Liver (tissue), 3 donors: ENCODE measurements around the gene ZNF346.

Experiments
- GABPA ChIP-seq, 2 donors: IDR thresholded peaks in 1 of 2; conservative IDR thresholded peaks in 1 of 2; 2 replicates each; pipeline ENCODE4 v1.6.1; 2016; ENCODE audit warnings: antibody characterized with exemption in 2 of 2, mild to moderate bottlenecking in 1 of 2, moderate library complexity in 1 of 2
- YY1 ChIP-seq: IDR thresholded peaks from 2 replicates; pipeline ENCODE4 v1.6.1; 2016; ENCODE audit warnings: antibody characterized with exemption, mild to moderate bottlenecking
- TF ChIP-seq, protein P1 (sequence below): fragments of 150-350 bp; IDR thresholded peaks from 2 replicates; pipeline ENCODE4 v1.5.1; 2017; ENCODE audit warnings: improper control_type of control experiment, low read depth, low read length; ENCODE audit not compliant: missing input control
- donor health status: healthy.
- donor health status: healthy.

DNA sequence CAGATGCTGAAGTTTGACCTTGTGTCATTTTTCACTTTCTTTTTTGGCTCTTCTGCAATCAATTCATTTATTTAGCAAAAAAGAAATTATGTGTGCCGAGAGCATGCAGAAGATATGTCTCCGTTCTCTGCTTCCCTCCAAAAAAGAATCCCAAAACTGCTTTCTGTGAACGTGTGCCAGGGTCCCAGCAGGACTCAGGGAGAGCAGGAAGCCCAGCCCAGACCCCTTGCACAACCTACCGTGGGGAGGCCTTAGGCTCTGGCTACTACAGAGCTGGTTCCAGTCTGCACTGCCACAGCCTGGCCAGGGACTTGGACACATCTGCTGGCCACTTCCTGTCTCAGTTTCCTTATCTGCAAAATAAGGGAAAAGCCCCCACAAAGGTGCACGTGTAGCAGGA is 66.6 kb downstream of the ZNF346 start:
- TF ChIP-seq YY1, result no peak
- TF ChIP-seq GABPA (IDR thresholded peaks at IDR 0.05 in 1 of 2, conservative IDR thresholded peaks at IDR 0.05 in 1 of 2), result no peak
- TF ChIP-seq, protein P1, sequence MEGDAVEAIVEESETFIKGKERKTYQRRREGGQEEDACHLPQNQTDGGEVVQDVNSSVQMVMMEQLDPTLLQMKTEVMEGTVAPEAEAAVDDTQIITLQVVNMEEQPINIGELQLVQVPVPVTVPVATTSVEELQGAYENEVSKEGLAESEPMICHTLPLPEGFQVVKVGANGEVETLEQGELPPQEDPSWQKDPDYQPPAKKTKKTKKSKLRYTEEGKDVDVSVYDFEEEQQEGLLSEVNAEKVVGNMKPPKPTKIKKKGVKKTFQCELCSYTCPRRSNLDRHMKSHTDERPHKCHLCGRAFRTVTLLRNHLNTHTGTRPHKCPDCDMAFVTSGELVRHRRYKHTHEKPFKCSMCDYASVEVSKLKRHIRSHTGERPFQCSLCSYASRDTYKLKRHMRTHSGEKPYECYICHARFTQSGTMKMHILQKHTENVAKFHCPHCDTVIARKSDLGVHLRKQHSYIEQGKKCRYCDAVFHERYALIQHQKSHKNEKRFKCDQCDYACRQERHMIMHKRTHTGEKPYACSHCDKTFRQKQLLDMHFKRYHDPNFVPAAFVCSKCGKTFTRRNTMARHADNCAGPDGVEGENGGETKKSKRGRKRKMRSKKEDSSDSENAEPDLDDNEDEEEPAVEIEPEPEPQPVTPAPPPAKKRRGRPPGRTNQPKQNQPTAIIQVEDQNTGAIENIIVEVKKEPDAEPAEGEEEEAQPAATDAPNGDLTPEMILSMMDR, result no peak
